ENCODE data around the gene TLX2.
"Not testable (repeated sequence)": the region's sequence is repeated elsewhere in the genome, so short reads cannot be mapped to it uniquely, and the experiment has no call there.

Gene TLX2

GRCh38 chr2:74558284-74559230, 44.3 kb downstream of the TLX2 start:
- DNase-seq = no peak

- no peak for DNase-seq
These were observed 45.7 kb downstream of the TLX2 start for GRCh38 chr2:74559912-74560311.

GRCh38 chr2:74560591-74560990, 46.3 kb downstream of the TLX2 start:
- no peak for DNase-seq

GRCh38 chr2:74561022-74561421, 46.8 kb downstream of the TLX2 start:
- DNase-seq = not testable (repeated sequence)

GRCh38 chr2:74562126-74562775, 48.0 kb downstream of the TLX2 start:
- DNase-seq = no peak

- DNase-seq = no peak
These were observed 50.0 kb downstream of the TLX2 start for GRCh38 chr2:74564222-74564621.

- DNase-seq = no peak
These were observed 52.0 kb downstream of the TLX2 start for GRCh38 chr2:74566076-74566753.

GRCh38 chr2:74566754-74567085, 52.5 kb downstream of the TLX2 start:
- DNase-seq = no peak

Measured in NCI-H1694 (cell line).